B cell (primary cell): ENCODE results near the gene SPTBN1.

Experiments used
- CTCF ChIP-seq: fragments of 200-600 bp; IDR thresholded peaks from one replicate; pipeline ENCODE4 v1.8.0; 2022; ENCODE audit warnings: antibody characterized with exemption, mild to moderate bottlenecking
- EZH2 ChIP-seq: IDR thresholded peaks from 2 replicates; pipeline ENCODE4 v1.6.1; 2012; ENCODE audit warnings: borderline replicate concordance, low read depth, mild to moderate bottlenecking, moderate library complexity, low read length; ENCODE audit not compliant: insufficient read depth, poor library complexity, severe bottlenecking

- TF ChIP-seq CTCF (no peak), EZH2 (no peak)
These were observed 239.3 kb downstream of the SPTBN1 start for GRCh38 chr2:54695378-54695777.
